MM.1S (cell line): Measurements from ENCODE around the gene GBGT1.

ENCODE experiments used
- DNase-seq: peaks from one replicate; pipeline ENCODE4 v3.0.0-alpha.2; 2015
- H2AFZ ChIP-seq: fragments of 300-600 bp; sonication (generic); 2 replicates; pipeline ENCODE4 v1.6.0; 2016; ENCODE audit warnings: antibody characterized with exemption, low read length
- H3F3A ChIP-seq: fragments of 300-600 bp; sonication (generic); 2 replicates; pipeline ENCODE4 v1.6.1; 2016; ENCODE audit warnings: mild to moderate bottlenecking, antibody characterized with exemption, low read length, moderate library complexity, mixed read lengths; ENCODE audit not compliant: insufficient read depth
- H3K27ac ChIP-seq: fragments of 300-600 bp; sonication (generic); 2 replicates; pipeline ENCODE4 v1.5.1; 2016; ENCODE audit warnings: mild to moderate bottlenecking, low read length
- H3K27me3 ChIP-seq: fragments of 300-600 bp; sonication (generic); replicated peaks from 2 replicates; pipeline ENCODE4 v1.6.0; 2016; ENCODE audit warnings: low read length; ENCODE audit not compliant: insufficient read depth
- H3K36me3 ChIP-seq: fragments of 300-600 bp; sonication (generic); replicated peaks from 2 replicates; pipeline ENCODE4 v1.6.1; 2016; ENCODE audit warnings: mild to moderate bottlenecking, low read length, mixed read lengths; ENCODE audit not compliant: insufficient read depth
- H3K4me1 ChIP-seq: fragments of 300-600 bp; sonication (generic); 2 replicates; pipeline ENCODE4 v1.6.1; 2016; ENCODE audit warnings: low read length, mixed read lengths
- H3K4me2 ChIP-seq: fragments of 300-600 bp; sonication (generic); 2 replicates; pipeline ENCODE4 v1.6.0; 2016; ENCODE audit warnings: low read depth, low read length
- H3K4me3 ChIP-seq: fragments of 300-600 bp; sonication (generic); 2 replicates; pipeline ENCODE4 v1.5.1; 2016; ENCODE audit warnings: low read length, mixed read lengths
- H3K79me2 ChIP-seq: fragments of 300-600 bp; sonication (generic); 2 replicates; pipeline ENCODE4 v1.6.1; 2016; ENCODE audit warnings: mixed run types, low read length, mixed read lengths
- H3K9ac ChIP-seq: fragments of 300-600 bp; sonication (generic); 2 replicates; pipeline ENCODE4 v1.6.1; 2016; ENCODE audit warnings: low read length, mixed read lengths
- H3K9me2 ChIP-seq: fragments of 300-600 bp; sonication (generic); replicated peaks from 2 replicates; pipeline ENCODE4 v1.6.1; 2016; ENCODE audit warnings: mild to moderate bottlenecking, low read length, mixed read lengths; ENCODE audit not compliant: insufficient read depth
- H3K9me3 ChIP-seq: fragments of 300-600 bp; sonication (generic); replicated peaks from 2 replicates; pipeline ENCODE4 v1.6.1; 2016; ENCODE audit warnings: mild to moderate bottlenecking, low read length, mixed read lengths; ENCODE audit not compliant: insufficient read depth
- H4K20me1 ChIP-seq: fragments of 300-600 bp; sonication (generic); 2 replicates; pipeline ENCODE4 v1.6.1; 2016; ENCODE audit warnings: mild to moderate bottlenecking, low read length, moderate library complexity, mixed read lengths; ENCODE audit not compliant: insufficient read depth
- EZH2 ChIP-seq: fragments of 300-600 bp; sonication (generic); optimal IDR thresholded peaks from 2 replicates; pipeline ENCODE3; 2017; ENCODE audit warnings: low read depth, mild to moderate bottlenecking, antibody characterized with exemption, low read length, mixed read lengths
- EZH2phosphoT487 ChIP-seq: fragments of 300-600 bp; sonication (generic); IDR thresholded peaks from 2 replicates; pipeline ENCODE4 v1.6.1; 2018; ENCODE audit warnings: antibody characterized with exemption, low read length
- TF ChIP-seq, protein P1 (sequence below): fragments of 300-600 bp; sonication (generic); IDR thresholded peaks from 2 replicates; pipeline ENCODE4 v1.5.1; 2016; ENCODE audit warnings: antibody characterized with exemption, low read length, mixed read lengths

GBGT1 gene

DNA sequence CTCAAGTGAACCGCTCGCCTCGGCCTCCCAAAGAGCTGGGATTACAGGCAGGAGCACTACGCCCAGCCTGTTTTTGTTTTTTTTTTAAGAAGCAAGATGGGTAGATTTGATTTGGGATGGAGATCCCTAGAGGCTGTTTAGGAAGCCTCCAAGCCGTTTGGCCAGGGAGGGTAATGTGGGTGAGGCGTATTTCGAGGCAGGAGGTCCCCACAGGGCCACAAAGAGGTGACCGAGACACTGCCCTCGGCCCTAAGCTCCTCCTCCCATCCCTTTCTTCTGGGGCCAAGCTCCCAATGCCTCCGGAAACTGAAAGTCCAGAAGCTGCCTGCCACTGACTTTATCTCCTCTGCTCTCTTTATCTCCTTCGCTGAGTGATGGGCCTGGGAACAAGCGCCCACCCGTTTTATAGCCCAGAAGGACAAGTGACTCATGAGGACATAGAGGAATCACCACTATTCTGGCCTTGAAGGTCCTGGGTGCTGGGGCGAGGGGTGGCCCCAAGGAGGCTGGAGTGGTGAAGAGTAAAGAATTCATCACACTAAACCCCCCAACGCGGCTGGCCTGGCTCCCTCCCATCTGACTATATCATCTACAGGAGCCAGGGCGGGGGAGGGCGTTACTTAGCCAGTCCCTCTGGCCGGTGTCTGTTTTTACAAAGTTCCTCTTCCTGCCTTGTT is 40.6 kb downstream of the GBGT1 start:
- Histone ChIP-seq H3K9me2 (no peaks in the 10 kb centered on the region), H3K27me3 (no peaks in the 10 kb centered on the region), H3F3A (peaks cover 6% of the 10 kb centered on the region; the same call in 1 of the 2 replicates), H3K9ac (no peak overlapping the region), H4K20me1 (no peaks in the 10 kb centered on the region), H3K4me2 (no peak overlapping the region), H3K79me2 (peaks cover 11% of the 10 kb centered on the region; the same call in 1 of the 2 replicates), H3K36me3 (no peaks in the 10 kb centered on the region), H3K27ac (no peak overlapping the region), H3K9me3 (no peaks in the 10 kb centered on the region), H3K4me3 (no peak overlapping the region), H3K4me1 (0 out of 2 replicates have a peak, but pooled peaks cover 3% of the 10 kb centered on the region), H2AFZ (no peak overlapping the region)
- TF ChIP-seq, protein P1, sequence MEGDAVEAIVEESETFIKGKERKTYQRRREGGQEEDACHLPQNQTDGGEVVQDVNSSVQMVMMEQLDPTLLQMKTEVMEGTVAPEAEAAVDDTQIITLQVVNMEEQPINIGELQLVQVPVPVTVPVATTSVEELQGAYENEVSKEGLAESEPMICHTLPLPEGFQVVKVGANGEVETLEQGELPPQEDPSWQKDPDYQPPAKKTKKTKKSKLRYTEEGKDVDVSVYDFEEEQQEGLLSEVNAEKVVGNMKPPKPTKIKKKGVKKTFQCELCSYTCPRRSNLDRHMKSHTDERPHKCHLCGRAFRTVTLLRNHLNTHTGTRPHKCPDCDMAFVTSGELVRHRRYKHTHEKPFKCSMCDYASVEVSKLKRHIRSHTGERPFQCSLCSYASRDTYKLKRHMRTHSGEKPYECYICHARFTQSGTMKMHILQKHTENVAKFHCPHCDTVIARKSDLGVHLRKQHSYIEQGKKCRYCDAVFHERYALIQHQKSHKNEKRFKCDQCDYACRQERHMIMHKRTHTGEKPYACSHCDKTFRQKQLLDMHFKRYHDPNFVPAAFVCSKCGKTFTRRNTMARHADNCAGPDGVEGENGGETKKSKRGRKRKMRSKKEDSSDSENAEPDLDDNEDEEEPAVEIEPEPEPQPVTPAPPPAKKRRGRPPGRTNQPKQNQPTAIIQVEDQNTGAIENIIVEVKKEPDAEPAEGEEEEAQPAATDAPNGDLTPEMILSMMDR: no peak
- TF ChIP-seq EZH2 (no peak), EZH2phosphoT487 (no peak)
- no peak for DNase-seq

DNA sequence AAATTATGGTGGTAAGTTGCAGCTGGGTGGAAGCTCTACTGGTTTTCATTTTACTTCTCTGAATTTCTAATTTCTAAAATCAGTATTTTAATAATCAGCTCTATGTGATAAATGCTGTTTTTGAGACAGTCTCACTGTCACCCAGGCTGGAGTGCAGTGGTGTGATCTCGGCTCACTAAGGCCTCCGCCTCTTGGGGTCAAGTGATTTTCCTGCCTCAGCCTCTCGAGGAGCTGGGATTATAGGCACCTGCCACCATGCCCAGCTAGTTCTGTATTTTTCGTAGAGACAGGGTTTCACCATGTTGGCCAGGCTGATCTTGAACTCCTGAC is 41.1 kb downstream of the GBGT1 start:
- Histone ChIP-seq H3K9me3 (no peaks in the 10 kb centered on the region), H3K27ac (no peak overlapping the region), H2AFZ (no peak overlapping the region), H3K27me3 (no peaks in the 10 kb centered on the region), H3F3A (peaks cover 6% of the 10 kb centered on the region; the same call in 1 of the 2 replicates), H3K4me2 (no peak overlapping the region), H3K36me3 (no peaks in the 10 kb centered on the region), H3K4me1 (0 out of 2 replicates have a peak, but pooled peaks cover 3% of the 10 kb centered on the region), H3K9ac (no peak overlapping the region), H4K20me1 (no peaks in the 10 kb centered on the region), H3K79me2 (peaks cover 11% of the 10 kb centered on the region; the same call in 1 of the 2 replicates), H3K9me2 (no peaks in the 10 kb centered on the region), H3K4me3 (no peak overlapping the region)
- TF ChIP-seq, protein P1: no peak
- no peak for TF ChIP-seq EZH2phosphoT487
- no peak for TF ChIP-seq EZH2
- DNase-seq: no peak

DNA sequence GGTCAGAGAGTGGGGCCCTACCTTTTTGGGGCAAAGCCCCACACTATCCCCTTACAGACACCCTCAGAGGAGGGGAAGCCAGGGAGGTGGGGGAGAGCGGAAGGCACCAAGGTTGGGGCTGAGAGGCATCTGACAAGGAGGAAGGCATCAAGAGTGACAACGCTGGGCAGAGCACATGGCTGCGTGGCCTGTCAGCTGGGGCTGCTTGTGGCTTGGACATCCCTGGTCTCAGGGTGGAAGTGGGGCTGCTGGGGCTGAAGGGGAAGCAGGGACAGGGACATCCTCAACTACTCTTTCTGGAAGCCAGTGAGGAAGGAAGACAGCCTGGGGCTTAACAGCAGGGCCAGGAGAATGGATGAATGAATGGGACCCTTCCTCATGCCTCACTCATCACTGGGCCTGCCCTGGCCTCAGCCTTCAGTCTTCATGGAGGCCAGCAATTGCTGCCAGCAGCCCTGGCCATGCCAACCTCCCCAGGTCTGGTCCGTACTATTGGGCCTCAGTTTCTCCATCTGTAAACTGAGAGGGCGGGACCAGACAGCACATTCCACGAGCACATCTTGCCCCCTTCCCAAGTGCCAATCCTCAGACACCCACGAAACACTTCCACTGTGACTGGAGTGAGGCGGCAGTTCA is 41.7 kb downstream of the GBGT1 start:
- Histone ChIP-seq H2AFZ (no peak overlapping the region), H3K4me2 (no peak overlapping the region), H3K79me2 (peaks cover 12% of the 10 kb centered on the region; the same call in 1 of the 2 replicates), H3K9ac (no peak overlapping the region), H3K27me3 (no peaks in the 10 kb centered on the region), H4K20me1 (no peaks in the 10 kb centered on the region), H3K36me3 (no peaks in the 10 kb centered on the region), H3K4me1 (0 out of 2 replicates have a peak, but pooled peaks cover 3% of the 10 kb centered on the region), H3F3A (peaks cover 6% of the 10 kb centered on the region; the same call in 1 of the 2 replicates), H3K4me3 (no peak overlapping the region), H3K27ac (no peak overlapping the region), H3K9me2 (no peaks in the 10 kb centered on the region), H3K9me3 (no peaks in the 10 kb centered on the region)
- DNase-seq: no peak
- TF ChIP-seq EZH2phosphoT487: no peak
- TF ChIP-seq, protein P1: no peak
- TF ChIP-seq EZH2: no peak
